Stomach (tissue), 9 donors: ENCODE results near the gene FNDC8. TPM values are rescaled to one million over a fixed set of nuclear protein-coding genes. Genes with fewer than 3 reads are reported as not detected.

Experiments
- DNase-seq, 2 donors: peaks; one replicate each; pipeline versions ENCODE4 v3.0.0 to v3.0.0-alpha.2; 2013 to 2019
- H3K27ac ChIP-seq, 5 donors: fragments of 200-600 bp in 4 of 5; sonication (generic) in 4 of 5; one replicate each; pipeline ENCODE4 v1.5.1; 2013 to 2019; ENCODE audit warnings: mild to moderate bottlenecking in 1 of 5, moderate library complexity in 1 of 5
- H3K27me3 ChIP-seq, 3 donors: fragments of 200-600 bp; sonication (generic); one replicate each; pipeline ENCODE4 v1.5.1; 2017 to 2019; ENCODE audit warnings: mixed run types in 1 of 3
- H3K36me3 ChIP-seq, 4 donors: fragments of 200-600 bp; sonication (generic); 1 replicate in 3 of 4; 2 replicates in 1 of 4; pipeline ENCODE4 v1.5.1; 2016 to 2019
- H3K4me1 ChIP-seq, 4 donors: fragments of 200-600 bp; sonication (generic); one replicate each; pipeline ENCODE4 v1.5.1; 2016 to 2019
- H3K4me3 ChIP-seq, 4 donors: fragments of 200-600 bp; sonication (generic) in 3 of 4; one replicate each; pipeline ENCODE4 v1.5.1; 2016 to 2019; ENCODE audit warnings: mild to moderate bottlenecking in 1 of 4
- H3K9me3 ChIP-seq, 4 donors: fragments of 200-600 bp; sonication (generic); one replicate each; pipeline ENCODE4 v1.5.1; 2016 to 2019
- CTCF ChIP-seq, 7 experiments: fragments of 450-650 bp in 4 of 7; fragments of 200-600 bp in 3 of 7; sonication (generic) in 3 of 7; IDR thresholded peaks; one replicate each; pipeline ENCODE4 v1.5.1; 2016 to 2019; ENCODE audit warnings: antibody characterized with exemption in 7 of 7, control low read depth in 2 of 7, mild to moderate bottlenecking in 1 of 7
- EP300 ChIP-seq: sonication (generic); formaldehyde crosslinking; IDR thresholded peaks from one replicate; pipeline ENCODE4 v1.6.1; 2017; ENCODE audit warnings: antibody characterized with exemption
- POLR2A ChIP-seq, 4 donors: fragments of 450-650 bp; IDR thresholded peaks; one replicate each; pipeline ENCODE4 v1.6.1; 2016; ENCODE audit warnings: antibody characterized with exemption in 4 of 4, control low read depth in 2 of 4, mild to moderate bottlenecking in 1 of 4, moderate library complexity in 1 of 4
- POLR2AphosphoS5 ChIP-seq, 3 donors: sonication (generic); formaldehyde crosslinking; IDR thresholded peaks; one replicate each; pipeline ENCODE4 v1.6.1; 2016; ENCODE audit warnings: antibody characterized with exemption in 3 of 3
- WGBS, 5 donors: extraction: QIAGEN DNeasy Blood & Tissue Kit in 3 of 5; methylation state at CpG; one replicate each; pipeline versions ENCODE4 v1.1.5 to v1.1.7; 2013 to 2018; 5-methylcytosine and 5-hydroxymethylcytosine counted together
- intact Hi-C: fragments of 100-400 bp; cut with DNase I; formaldehyde crosslinking; loops from one replicate; pipeline ENCODE4 v1.15.1; 2023; ENCODE audit warnings: low total_unique reads
- polyA plus RNA-seq, 3 donors: library from polyadenylated mRNA; stranded (reverse); fragments of 200-250 nt; gene quantifications; one replicate each; pipeline ENCODE4 v1.2.3, GENCODE V29; 2013
- total RNA-seq, 5 donors: library from RNA; depleted of rRNA; stranded (reverse); fragments of >200 nt; gene quantifications; one replicate each; pipeline versions ENCODE4 v1.1.0 to v1.2.3, GENCODE V29; 2014 to 2016
- donor health status: healthy with polysubstance abuse.
- donor health status: Bipolar disorder and iron deficiency.
- donor health status: healthy.

Gene FNDC8
- total and polyA plus RNA-seq, 8 donors, result not detected

- DNase-seq, result no peak
- no peak overlapping the region for H3K4me3 ChIP-seq
- no peaks in the 10 kb centered on the region for H3K4me1 ChIP-seq
- H3K27ac ChIP-seq, result no peak overlapping the region
- TF ChIP-seq CTCF (IDR thresholded peaks at IDR 0.05) (no peak), EP300 (no peak), POLR2A (IDR thresholded peaks at IDR 0.05) (no peak), POLR2AphosphoS5 (IDR thresholded peaks at IDR 0.05) (no peak)
- intact Hi-C loops, result no loop called here
- 92 to 96% (median 93%) methylated on average over 7 of the region's 7 CpGs for WGBS, 5 donors
- H3K36me3 ChIP-seq, result no peaks in the 10 kb centered on the region
- no peaks in the 10 kb centered on the region for H3K9me3 ChIP-seq
- peaks cover 0 to 4% (median 0%) of the 10 kb centered on the region in 3 donors for H3K27me3 ChIP-seq
Measured at GRCh38 chr17:35155246-35155645, 33.8 kb downstream of the FNDC8 start.

- Histone ChIP-seq H3K27me3 (peaks cover 0 to 9% (median 6%) of the 10 kb centered on the region in 3 donors), H3K4me3 (no peak overlapping the region), H3K9me3 (no peaks in the 10 kb centered on the region), H3K36me3 (no peaks in the 10 kb centered on the region), H3K27ac (no peak overlapping the region), H3K4me1 (no peaks in the 10 kb centered on the region)
- no peak for DNase-seq
- TF ChIP-seq EP300 (no peak), CTCF (IDR thresholded peaks at IDR 0.05) (no peak), POLR2A (IDR thresholded peaks at IDR 0.05) (no peak), POLR2AphosphoS5 (IDR thresholded peaks at IDR 0.05) (no peak)
- WGBS, 5 donors, result 58 to 73% (median 66%) methylated on average over 2 of the region's 2 CpGs
- intact Hi-C loops, result no loop called here
Measured at GRCh38 chr17:35159940-35160339, 38.5 kb downstream of the FNDC8 start.

- no peak overlapping the region for H3K4me3 ChIP-seq
- no peaks in the 10 kb centered on the region for H3K36me3 ChIP-seq
- WGBS, 5 donors, result 66 to 76% (median 74%) methylated on average over 13 of the region's 13 CpGs
- intact Hi-C loops, result no loop called here
- TF ChIP-seq CTCF (IDR thresholded peaks at IDR 0.05), result no peak
- TF ChIP-seq POLR2AphosphoS5 (IDR thresholded peaks at IDR 0.05), result no peak
- no peak for TF ChIP-seq EP300
- no peak for TF ChIP-seq POLR2A (IDR thresholded peaks at IDR 0.05)
- no peak overlapping the region for H3K27ac ChIP-seq
- no peak for DNase-seq
- peaks cover 0 to 9% (median 6%) of the 10 kb centered on the region in 3 donors for H3K27me3 ChIP-seq
- no peaks in the 10 kb centered on the region for H3K4me1 ChIP-seq
- no peaks in the 10 kb centered on the region for H3K9me3 ChIP-seq
Measured at GRCh38 chr17:35160354-35161201, 39.2 kb downstream of the FNDC8 start.

GRCh38 chr17:35161281-35161761, 39.9 kb downstream of the FNDC8 start:
- H3K27ac ChIP-seq, result no peak overlapping the region
- intact Hi-C loops, result no loop called here
- no peak overlapping the region for H3K4me3 ChIP-seq

More at GRCh38 chr17:35161281-35161761, 39.9 kb downstream of the FNDC8 start:
- DNase-seq, result no peak
- no peak for TF ChIP-seq POLR2AphosphoS5 (IDR thresholded peaks at IDR 0.05)
- TF ChIP-seq POLR2A (IDR thresholded peaks at IDR 0.05), result no peak
- no peak for TF ChIP-seq CTCF (IDR thresholded peaks at IDR 0.05)
- no peak for TF ChIP-seq EP300
- Histone ChIP-seq H3K36me3 (no peaks in the 10 kb centered on the region), H3K4me1 (no peaks in the 10 kb centered on the region), H3K9me3 (no peaks in the 10 kb centered on the region), H3K27me3 (peaks cover 0 to 11% (median 6%) of the 10 kb centered on the region in 3 donors)
- WGBS, 5 donors, result 53 to 71% (median 63%) methylated on average over 3 of the region's 3 CpGs
